Stimulated activated CD8-positive, alpha-beta memory T cell treated with anti-CD3 and anti-CD28 coated beads, Interleukin-7, amount 100 ng/mL, for 1 hour (primary cell): ENCODE measurements around the gene NT5C1B.
"Not testable (repeated sequence)": the region's sequence is repeated elsewhere in the genome, so short reads cannot be mapped to it uniquely, and the experiment has no call there.

Experiments used
- DNase-seq, 2 donors: peaks; one replicate each; pipeline ENCODE4 v3.0.0-alpha.2; 2020; ENCODE audit warnings: low read depth in 2 of 2

The NT5C1B gene

DNA sequence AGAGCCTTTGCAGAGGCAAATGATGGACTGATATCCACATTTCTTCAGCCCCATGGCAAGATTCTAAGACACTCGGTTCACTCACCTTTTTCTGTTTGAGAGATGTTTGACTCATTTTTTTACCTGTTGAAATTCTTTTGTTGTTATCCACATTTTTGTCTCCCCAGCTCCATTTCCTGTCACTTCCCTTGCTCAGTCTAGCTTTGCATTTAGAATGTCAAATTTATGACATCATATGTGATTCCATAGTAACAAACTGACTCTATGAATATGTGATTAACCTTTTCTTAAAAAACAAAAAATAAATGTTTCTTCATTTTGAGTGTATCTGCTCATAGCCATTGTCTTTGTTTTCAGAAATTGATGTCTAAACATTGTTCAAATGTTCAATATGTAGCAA lies at the start of gene NT5C1B:
NT5C1B (minus strand) TSS at position 216 of the 400 bp plus-strand sequence; CDS start at position 115, 101 bp downstream.
- no peak for DNase-seq

GRCh38 chr2:18637196-18637595 lies 47.8 kb upstream of the NT5C1B start:
- no peak for DNase-seq

DNA sequence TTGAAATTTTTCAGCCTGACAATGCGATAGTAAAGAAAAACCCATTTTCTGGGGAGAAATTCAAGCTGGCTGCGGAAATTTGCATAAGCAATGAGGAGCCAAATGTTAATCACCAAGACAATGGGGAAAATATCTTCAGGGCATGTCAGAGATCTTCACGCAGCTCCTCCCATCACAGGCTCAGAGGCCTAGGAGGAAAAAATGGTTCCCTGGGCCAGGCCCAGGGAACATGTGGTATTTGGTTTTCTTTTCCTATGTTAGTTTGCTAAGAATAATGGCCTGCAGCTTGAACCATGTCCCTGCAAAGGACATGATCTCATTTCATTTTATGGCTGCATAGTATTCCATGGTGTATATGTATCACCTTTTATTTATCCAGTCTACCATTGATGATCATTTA lies 43.3 kb upstream of the NT5C1B start:
- DNase-seq, result not testable (repeated sequence)

GRCh38 chr2:18630941-18631340 lies 41.6 kb upstream of the NT5C1B start:
- no peak for DNase-seq

- DNase-seq, result no peak
These were observed 41.2 kb upstream of the NT5C1B start for GRCh38 chr2:18630541-18630940.

DNA sequence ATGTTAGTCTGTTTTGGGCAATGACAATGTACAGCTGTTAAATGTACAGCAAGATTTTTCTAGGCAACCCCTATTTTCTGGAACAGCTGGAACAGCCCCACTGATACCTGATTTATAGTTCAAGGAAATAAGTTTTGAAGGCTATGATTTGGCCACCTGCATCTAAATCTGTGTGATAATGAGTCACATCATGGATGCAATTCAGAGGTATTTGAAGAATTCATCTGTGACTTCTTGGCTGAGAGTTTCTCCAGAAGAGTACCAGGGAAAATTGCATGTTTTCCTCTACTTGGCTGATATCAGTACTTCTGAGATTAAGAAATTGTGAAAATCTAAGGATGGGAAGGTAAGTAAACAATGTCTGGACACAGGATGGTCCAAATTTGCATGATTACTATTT lies 40.7 kb upstream of the NT5C1B start:
- DNase-seq, result no peak

DNA sequence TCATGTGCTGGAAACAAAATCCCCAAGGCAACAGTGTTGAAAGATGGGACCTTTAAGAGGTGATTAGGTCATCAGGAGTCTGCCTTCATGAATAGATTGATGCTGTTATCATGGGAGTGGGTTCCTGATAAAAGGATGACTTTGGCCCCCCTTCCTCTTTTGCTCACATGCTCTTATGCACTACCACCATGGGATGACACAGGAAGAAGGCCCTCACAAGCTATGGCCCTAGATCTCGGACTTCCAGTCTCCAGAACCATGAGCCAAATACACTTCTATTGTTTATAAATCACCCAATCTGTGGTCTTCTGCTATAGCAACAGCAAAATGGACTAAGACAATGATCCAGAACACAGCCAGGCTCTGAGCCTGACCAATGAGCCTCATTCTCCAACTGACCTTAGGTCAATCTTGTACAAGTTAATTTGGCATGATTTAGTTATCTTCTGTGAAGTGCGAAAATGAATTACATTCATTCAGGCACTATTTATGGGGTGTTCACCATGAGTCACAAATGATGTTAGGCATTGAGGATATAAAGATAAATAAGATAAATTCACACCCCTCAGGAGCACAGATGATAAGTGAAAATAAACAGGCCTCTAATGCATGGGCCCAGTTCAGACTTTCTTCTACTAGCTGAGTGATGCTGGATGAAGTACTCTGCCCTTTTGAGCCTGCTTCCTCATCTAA lies 37.7 kb upstream of the NT5C1B start:
- DNase-seq, result no peak

DNA sequence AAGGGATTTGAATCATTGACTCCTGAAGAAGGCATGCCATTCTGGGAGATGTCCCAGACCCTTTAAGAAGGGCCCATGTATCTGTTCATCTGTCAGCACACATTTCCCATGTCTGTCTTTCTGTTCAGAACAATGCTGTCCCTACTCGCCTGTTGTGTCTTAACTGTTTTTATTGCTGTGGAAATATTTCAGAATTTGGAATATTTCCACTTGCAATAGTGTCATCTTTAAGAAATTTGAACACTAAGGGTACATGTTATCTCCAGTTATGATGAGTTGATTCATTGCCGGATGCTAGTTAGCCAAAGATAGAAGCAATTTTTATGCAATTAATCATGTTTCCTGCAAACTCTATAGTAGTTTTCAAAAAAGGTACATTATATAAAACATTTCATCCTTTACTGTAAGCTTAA lies 36.9 kb upstream of the NT5C1B start:
- DNase-seq, result no peak

GRCh38 chr2:18625563-18625962 lies 36.2 kb upstream of the NT5C1B start:
- DNase-seq, result no peak

DNA sequence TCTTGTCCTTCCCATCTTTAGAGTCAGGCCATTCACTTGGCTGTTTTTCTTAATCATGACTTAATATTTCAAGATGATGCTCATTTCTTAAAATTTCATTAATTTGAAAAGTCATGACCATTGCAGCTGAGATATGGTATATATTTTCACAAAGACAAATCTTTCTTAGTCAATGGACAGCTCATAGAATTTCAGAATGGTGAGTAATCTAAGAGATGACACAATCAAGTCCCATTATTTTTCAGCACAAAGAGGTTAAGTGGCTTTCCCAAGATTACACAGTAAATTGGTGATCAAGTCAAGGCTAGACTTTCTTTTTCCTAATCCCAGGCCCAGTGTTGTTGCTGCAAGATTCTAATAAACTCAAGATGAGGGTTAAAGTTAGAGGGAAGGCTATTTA lies 34.4 kb upstream of the NT5C1B start:
- no peak for DNase-seq

DNA sequence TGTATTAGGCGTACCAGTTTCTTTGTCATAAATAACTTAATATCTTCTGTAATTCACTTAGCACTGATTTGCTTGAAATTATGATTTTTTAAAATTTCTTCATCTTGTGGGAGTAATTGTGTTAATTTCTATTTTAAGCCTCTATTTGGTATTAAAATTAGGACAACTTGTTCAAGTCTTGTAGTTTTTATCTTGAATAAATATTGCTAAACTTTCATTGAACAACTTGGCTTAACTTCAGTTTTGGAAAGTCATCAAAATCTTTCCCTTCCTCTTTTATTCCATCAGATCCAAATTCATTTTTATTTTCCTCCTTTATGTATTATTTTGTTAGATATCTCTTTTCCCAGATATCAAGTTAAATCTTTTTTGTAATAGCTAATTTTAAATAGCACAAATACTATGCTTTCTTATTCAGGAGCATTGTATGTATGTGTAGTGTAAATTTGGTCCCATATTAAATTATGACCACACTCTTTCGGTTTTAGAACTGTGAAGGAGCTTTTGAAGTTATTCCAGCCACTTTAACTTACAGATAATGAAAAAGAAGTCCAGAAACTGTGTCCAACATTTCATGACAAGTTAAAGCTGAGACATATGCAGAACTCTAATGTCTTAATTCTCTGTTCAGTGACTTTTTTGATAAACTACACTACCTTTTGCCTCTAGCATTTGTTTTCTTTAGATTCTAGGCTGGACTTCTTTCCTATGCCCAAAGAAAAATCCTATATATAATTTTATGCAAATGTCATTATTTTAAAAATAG lies 31.7 kb upstream of the NT5C1B start:
- DNase-seq, result no peak

DNA sequence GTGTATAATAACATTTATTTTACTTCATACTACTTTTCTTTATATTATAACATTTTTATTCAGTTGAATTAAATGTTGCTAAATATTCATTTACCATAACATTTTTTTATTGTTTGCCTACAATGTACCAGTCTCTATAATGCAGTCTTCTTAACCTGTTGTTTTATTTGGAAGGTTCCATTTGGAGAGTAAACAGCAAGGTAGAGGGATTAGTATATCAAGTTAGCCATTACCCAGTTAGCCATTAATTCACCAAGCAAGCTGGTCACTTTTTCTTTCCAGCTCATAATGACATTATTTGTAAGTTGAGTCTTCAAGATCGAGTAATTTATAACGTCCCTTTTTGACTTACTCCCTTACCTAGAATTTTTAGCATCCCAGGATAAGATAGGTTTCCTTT lies 29.7 kb upstream of the NT5C1B start:
- no peak for DNase-seq

GRCh38 chr2:18614041-18614440 lies 24.7 kb upstream of the NT5C1B start:
- DNase-seq, result no peak

DNA sequence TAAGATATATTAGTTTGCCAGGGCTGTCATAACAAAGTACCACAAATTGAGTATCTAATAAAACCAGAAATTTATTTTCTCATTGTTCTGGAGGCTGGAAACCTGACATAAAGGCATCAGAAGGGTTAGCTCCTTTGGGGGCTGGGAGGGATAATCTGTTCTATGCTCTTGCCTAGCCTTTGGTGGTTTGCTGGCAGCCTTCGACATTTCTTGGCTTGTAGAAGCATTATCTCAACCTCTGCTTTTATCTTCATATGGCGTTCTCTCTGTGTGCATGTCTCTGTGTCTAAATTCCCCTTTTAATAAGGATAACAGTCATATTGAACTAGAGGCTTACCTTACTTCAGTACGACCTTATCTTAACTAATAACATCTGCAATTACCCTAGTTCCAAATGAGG lies 22.8 kb upstream of the NT5C1B start:
- DNase-seq, result no peak

GRCh38 chr2:18611604-18612003 lies 22.2 kb upstream of the NT5C1B start:
- DNase-seq, result no peak

GRCh38 chr2:18611184-18611583 lies 21.8 kb upstream of the NT5C1B start:
- no peak for DNase-seq

DNA sequence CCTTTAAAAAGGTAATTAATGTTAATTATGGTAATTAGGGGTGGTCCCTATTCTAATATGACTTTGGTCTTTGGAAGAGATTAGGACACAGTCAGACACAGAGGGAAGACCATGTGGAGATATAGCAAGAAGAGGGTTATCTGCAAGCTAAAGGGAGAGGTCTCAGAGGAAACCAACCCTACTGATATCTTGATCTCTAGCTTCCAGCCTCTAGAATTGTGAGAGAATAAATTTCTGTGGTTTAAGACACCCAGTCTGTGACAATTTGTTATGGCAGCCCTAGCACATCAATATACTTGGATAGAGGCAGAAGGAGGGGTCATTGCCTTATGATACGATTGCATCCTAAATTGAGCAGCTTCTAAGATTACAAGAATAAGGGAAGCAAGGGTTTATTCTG lies 21.3 kb upstream of the NT5C1B start:
- no peak for DNase-seq

DNA sequence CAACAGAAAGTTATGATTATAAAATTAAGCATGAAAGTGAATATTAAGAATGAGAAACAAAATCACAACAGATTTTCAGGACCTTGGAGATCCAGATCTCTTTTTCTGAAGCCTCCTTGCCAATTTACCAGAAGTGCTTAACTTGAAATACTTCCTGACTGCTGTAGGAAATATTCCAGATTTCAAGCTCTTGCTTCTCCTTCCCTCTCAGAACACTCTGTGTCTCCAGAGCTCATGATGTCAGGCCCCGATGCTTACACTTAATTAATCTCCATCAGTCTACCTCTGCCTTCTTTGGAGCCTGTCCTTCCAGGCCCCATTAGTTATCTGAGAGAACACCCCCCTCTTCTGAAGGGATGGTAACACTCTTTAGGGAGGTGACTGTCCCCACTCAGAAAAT lies 20.7 kb upstream of the NT5C1B start:
- DNase-seq, result no peak

- DNase-seq, result no peak
These were observed 15.7 kb upstream of the NT5C1B start for GRCh38 chr2:18605115-18605514.

GRCh38 chr2:18604531-18604885 lies 15.1 kb upstream of the NT5C1B start:
- DNase-seq, result no peak

DNA sequence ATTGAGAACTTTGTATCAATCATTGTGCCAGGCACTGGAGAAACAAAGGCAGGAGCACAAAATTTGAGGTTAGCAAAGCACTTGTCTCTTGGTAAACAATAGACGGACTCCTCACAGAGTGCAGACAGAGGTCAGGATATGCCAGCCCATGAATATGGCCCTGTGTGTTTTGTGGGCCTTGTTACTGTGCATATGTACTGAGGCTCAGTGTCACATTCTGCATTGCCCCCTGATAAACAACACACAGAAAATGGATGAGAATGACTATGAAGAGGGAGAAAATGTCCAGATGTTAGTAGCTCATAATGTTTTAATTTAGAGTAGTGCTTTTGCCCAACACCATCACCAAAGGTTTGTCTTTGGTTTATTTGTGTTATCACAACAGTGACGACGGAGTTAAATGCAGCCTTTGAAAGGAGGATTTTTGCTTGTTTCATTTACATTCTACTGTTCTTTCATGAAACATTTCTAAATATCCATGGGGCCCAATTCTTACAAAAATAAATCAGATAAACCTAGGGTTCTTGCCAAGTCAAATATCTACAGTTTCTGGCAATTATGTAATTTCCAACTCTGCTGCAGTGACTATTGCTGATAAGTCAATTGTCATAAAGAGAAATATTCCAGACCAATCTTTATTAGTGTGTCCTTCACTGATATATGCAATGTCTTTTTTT lies 14.6 kb upstream of the NT5C1B start:
- DNase-seq, result no peak

DNA sequence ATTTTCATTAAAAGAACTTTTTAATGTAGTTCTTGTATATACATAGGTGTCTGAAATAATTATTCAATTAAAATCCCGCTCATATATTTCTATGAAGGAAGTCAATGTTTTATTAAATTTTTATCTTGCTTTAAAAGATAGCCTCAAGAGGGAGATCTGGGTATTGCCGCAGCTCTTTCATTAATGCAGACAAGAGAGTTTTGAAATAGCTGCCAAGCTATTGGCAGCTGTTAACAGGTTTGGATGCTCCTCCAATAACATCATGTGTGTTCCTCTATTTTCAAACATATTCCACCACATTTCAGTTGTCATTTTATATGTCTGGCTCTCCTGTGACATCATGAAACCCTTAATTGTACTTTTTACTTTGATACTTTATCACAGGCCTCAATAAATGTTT lies 12.9 kb upstream of the NT5C1B start:
- DNase-seq, result no peak

- DNase-seq, result no peak
These were observed 10.9 kb upstream of the NT5C1B start for GRCh38 chr2:18600255-18600613.
